Hepatocyte (in vitro differentiated cells): ENCODE data around the gene RGS1. TPM values are rescaled to one million over a fixed set of nuclear protein-coding genes. Genes with fewer than 3 reads are reported as not detected.

Experiments used
- DNase-seq: peaks from one replicate; pipeline ENCODE4 v3.0.0-alpha.2; 2016; ENCODE audit warnings: low spot score
- H2AFZ ChIP-seq: fragments of 200-600 bp; sonication (generic); 2 replicates; pipeline ENCODE4 v1.6.0; 2016; ENCODE audit warnings: antibody characterized with exemption, mild to moderate bottlenecking
- H3K27ac ChIP-seq: fragments of 200-600 bp; sonication (generic); 2 replicates; pipeline ENCODE4 v1.5.1; 2016; ENCODE audit warnings: mild to moderate bottlenecking
- H3K27me3 ChIP-seq: fragments of 200-600 bp; sonication (generic); 2 replicates; pipeline ENCODE4 v1.6.1; 2016
- H3K36me3 ChIP-seq: fragments of 200-600 bp; sonication (generic); replicated peaks from 2 replicates; pipeline ENCODE4 v1.5.1; 2016; ENCODE audit warnings: low read depth; ENCODE audit not compliant: insufficient read depth
- H3K4me1 ChIP-seq: fragments of 200-600 bp; sonication (generic); 2 replicates; pipeline ENCODE4 v1.5.1; 2016; ENCODE audit warnings: mild to moderate bottlenecking, moderate library complexity; ENCODE audit not compliant: insufficient read depth
- H3K4me2 ChIP-seq: fragments of 200-600 bp; sonication (generic); 2 replicates; pipeline ENCODE4 v1.6.0; 2016
- H3K4me3 ChIP-seq: fragments of 200-600 bp; sonication (generic); 2 replicates; pipeline ENCODE4 v1.5.1; 2016; ENCODE audit warnings: mild to moderate bottlenecking
- H3K79me2 ChIP-seq: fragments of 200-600 bp; sonication (generic); 2 replicates; pipeline ENCODE4 v1.6.0; 2017; ENCODE audit warnings: mild to moderate bottlenecking
- H3K9me2 ChIP-seq: fragments of 200-600 bp; sonication (generic); replicated peaks from 2 replicates; pipeline ENCODE4 v1.6.0; 2017; ENCODE audit warnings: mild to moderate bottlenecking; ENCODE audit not compliant: insufficient read depth
- H3K9me3 ChIP-seq: fragments of 200-600 bp; sonication (generic); 2 replicates; pipeline ENCODE4 v1.5.1; 2016; ENCODE audit warnings: low read depth, mild to moderate bottlenecking
- H4K20me1 ChIP-seq: fragments of 200-600 bp; sonication (generic); 2 replicates; pipeline ENCODE4 v1.6.0; 2016; ENCODE audit warnings: mild to moderate bottlenecking; ENCODE audit not compliant: insufficient read depth, poor library complexity, severe bottlenecking
- CTCF ChIP-seq: fragments of 200-600 bp; sonication (generic); IDR thresholded peaks from 2 replicates; pipeline ENCODE4 v1.5.1; 2016; ENCODE audit warnings: antibody characterized with exemption, mild to moderate bottlenecking; ENCODE audit not compliant: poor library complexity
- EZH2 ChIP-seq: fragments of 200-600 bp; sonication (generic); IDR thresholded peaks from 2 replicates; pipeline ENCODE4 v1.6.1; 2016; ENCODE audit warnings: antibody characterized with exemption, mild to moderate bottlenecking, borderline replicate concordance
- EZH2phosphoT487 ChIP-seq: fragments of 200-600 bp; sonication (generic); IDR thresholded peaks from one replicate; pipeline ENCODE4 v1.6.1; 2018; ENCODE audit warnings: antibody characterized with exemption, mild to moderate bottlenecking, low read depth, moderate library complexity; ENCODE audit not compliant: unreplicated experiment, severe bottlenecking
- WGBS: methylation state at CpG from one replicate; pipeline ENCODE4 v1.1.6; 2016; ENCODE audit warnings: low lambda C conversion rate; ENCODE audit errors: missing lambda C conversion rate; 5-methylcytosine and 5-hydroxymethylcytosine counted together
- polyA plus RNA-seq: library from polyadenylated mRNA; unstranded; fragments of >200 nt; fragmentation: Nextera tagmentation; extraction: Ambion mirVana; gene quantifications from 2 replicates; pipeline ENCODE4 v1.2.1, GENCODE V29; 2016
- total RNA-seq: library from RNA; depleted of rRNA; stranded (reverse); fragments of >200 nt; gene quantifications from 2 replicates; pipeline ENCODE4 v1.2.3, GENCODE V29; 2014

The RGS1 gene
- total and polyA plus RNA-seq, 2 experiments from 2014 or later, result 4.0 to 9.8 TPM

DNA sequence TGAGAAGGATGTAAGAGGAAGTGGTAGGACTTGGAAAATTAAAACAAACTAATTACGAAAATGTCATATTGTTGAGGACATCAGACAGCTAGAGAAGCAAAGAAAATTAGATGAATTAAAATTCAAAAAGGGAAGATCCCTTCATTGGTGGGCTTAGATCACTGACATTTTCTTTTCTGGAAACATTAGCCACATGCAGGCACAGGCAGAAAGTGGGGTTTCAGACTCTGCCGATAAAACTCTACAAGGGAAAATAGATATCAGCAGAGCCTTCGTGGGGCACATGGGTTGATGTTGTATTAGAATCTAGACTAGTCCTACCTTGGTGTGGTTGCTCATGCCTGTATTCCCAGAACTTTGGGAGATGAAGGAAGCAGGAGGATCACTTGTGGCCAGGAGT is 12.4 kb upstream of the RGS1 start:
- Histone ChIP-seq H3K4me1 (no peaks in the 10 kb centered on the region), H3K27ac (no peak overlapping the region), H3K27me3 (no peaks in the 10 kb centered on the region), H2AFZ (no peak overlapping the region), H3K4me2 (no peak overlapping the region), H3K9me3 (no peaks in the 10 kb centered on the region), H3K79me2 (no peaks in the 10 kb centered on the region), H3K36me3 (no peaks in the 10 kb centered on the region), H3K4me3 (no peak overlapping the region), H4K20me1 (no peaks in the 10 kb centered on the region), H3K9me2 (no peaks in the 10 kb centered on the region)
- whole genome bisulfite sequencing, result 92% methylated on average over 3 of the region's 3 CpGs
- TF ChIP-seq EZH2phosphoT487, result no peak
- TF ChIP-seq CTCF, result no peak
- TF ChIP-seq EZH2, result no peak
- DNase-seq, result no peak

DNA sequence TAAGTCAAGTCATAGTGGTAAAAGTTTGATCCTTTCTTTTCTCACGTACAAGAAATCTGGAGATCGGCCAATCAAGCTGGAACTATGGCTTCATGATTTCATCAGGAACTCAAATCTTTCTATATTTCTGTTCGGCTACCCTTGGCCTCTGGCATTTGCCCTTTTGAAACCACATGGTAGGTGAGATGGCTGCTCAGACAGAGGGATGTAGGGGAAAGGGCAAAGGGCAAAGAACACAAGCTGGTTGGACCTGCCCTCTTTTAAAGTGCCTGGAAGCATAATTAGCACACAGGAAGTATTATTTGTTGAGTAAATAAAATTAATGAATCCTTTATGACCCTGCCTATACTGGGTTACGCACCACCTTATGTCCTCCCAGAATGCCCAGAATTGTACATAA is 11.5 kb upstream of the RGS1 start:
- no peak overlapping the region for H3K4me2 ChIP-seq
- H3K27ac ChIP-seq, result no peak overlapping the region
- no peak overlapping the region for H2AFZ ChIP-seq
- no peaks in the 10 kb centered on the region for H3K36me3 ChIP-seq
- WGBS, result 94% methylated on average over 4 of the region's 4 CpGs
- no peaks in the 10 kb centered on the region for H3K9me3 ChIP-seq
- no peaks in the 10 kb centered on the region for H4K20me1 ChIP-seq
- no peaks in the 10 kb centered on the region for H3K27me3 ChIP-seq
- H3K9me2 ChIP-seq, result no peaks in the 10 kb centered on the region
- no peaks in the 10 kb centered on the region for H3K4me1 ChIP-seq
- H3K79me2 ChIP-seq, result no peaks in the 10 kb centered on the region
- DNase-seq, result no peak
- no peak overlapping the region for H3K4me3 ChIP-seq
- TF ChIP-seq EZH2phosphoT487 (no peak), CTCF (no peak)

DNA sequence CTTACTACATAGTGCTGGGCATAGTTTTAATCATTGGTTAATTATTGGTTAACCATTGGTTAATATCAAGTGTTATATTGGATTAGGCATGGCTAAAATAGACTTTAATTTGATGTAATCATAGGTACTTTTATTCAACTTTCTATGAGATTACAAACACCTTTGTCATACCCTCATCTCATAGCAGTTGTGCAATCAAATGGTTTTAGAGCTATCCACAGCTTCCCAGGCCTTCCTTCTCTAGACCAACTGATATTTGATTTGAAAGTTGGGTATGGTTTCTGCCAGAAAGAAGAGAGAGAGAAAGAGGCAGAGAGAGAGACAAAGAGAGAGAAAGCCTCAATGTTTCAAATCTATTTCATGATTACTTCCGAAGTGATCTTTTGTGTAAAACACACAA is 9.6 kb upstream of the RGS1 start:
- H3K27me3 ChIP-seq, result no peaks in the 10 kb centered on the region
- no peak for TF ChIP-seq EZH2phosphoT487
- no peak for TF ChIP-seq EZH2
- TF ChIP-seq CTCF, result no peak
- DNase-seq, result no peak
- no peaks in the 10 kb centered on the region for H3K9me2 ChIP-seq
- no peak overlapping the region for H2AFZ ChIP-seq
- no peak overlapping the region for H3K27ac ChIP-seq
- H4K20me1 ChIP-seq, result no peaks in the 10 kb centered on the region
- H3K79me2 ChIP-seq, result no peaks in the 10 kb centered on the region
- no peak overlapping the region for H3K4me2 ChIP-seq
- no peaks in the 10 kb centered on the region for H3K4me1 ChIP-seq
- H3K4me3 ChIP-seq, result no peak overlapping the region
- H3K9me3 ChIP-seq, result no peaks in the 10 kb centered on the region
- WGBS, result 96% methylated on average over 1 of the region's 1 CpG
- no peaks in the 10 kb centered on the region for H3K36me3 ChIP-seq

DNA sequence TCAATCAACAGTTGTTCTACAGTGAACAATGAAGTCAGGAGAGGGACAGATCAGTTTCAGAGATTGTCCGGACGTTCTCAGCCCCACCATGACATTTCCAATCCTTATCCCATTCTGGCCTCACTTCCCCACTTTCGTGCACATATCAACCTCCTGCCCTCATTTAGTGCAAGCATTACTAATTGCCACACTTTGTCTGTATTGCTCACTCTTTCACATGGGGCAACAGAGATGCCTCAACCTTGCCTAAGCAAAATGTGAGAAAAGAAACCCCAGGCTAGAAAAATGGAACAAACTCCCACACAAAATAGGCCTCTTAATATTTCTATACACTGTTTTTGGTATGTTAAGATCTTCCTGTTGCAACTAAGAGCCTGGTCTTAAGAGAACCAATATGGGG is 8.9 kb upstream of the RGS1 start:
- no peaks in the 10 kb centered on the region for H3K9me3 ChIP-seq
- H3K4me2 ChIP-seq, result no peak overlapping the region
- no peak for DNase-seq
- no peak overlapping the region for H2AFZ ChIP-seq
- no peaks in the 10 kb centered on the region for H3K79me2 ChIP-seq
- no peaks in the 10 kb centered on the region for H3K27me3 ChIP-seq
- WGBS, result 98% methylated on average over 3 of the region's 3 CpGs
- no peaks in the 10 kb centered on the region for H4K20me1 ChIP-seq
- no peaks in the 10 kb centered on the region for H3K36me3 ChIP-seq
- H3K4me3 ChIP-seq, result no peak overlapping the region
- H3K4me1 ChIP-seq, result no peaks in the 10 kb centered on the region
- TF ChIP-seq EZH2 (no peak), EZH2phosphoT487 (no peak), CTCF (no peak)
- H3K27ac ChIP-seq, result no peak overlapping the region
- no peaks in the 10 kb centered on the region for H3K9me2 ChIP-seq
